ENCODE data around the gene UVRAG. TPM values are rescaled to one million over a fixed set of nuclear protein-coding genes. Genes with fewer than 3 reads are reported as not detected.
"Not testable (repeated sequence)": the region's sequence is repeated elsewhere in the genome, so short reads cannot be mapped to it uniquely, and the experiment has no call there.

UVRAG gene
- total RNA-seq, 1 donor from 2014 or later = 14.7 TPM

- Histone ChIP-seq H3K9me3 (no peaks in the 10 kb centered on the region), H3K4me3 (no peak overlapping the region), H3K27me3 (no peaks in the 10 kb centered on the region), H3K4me1 (peaks cover 8% of the 10 kb centered on the region), H3K27ac (no peak overlapping the region), H3K36me3 (peaks cover 0 to 13% of the 10 kb centered on the region in 2 donors)
- TF ChIP-seq POLR2A (IDR thresholded peaks at IDR 0.05) (no peak), POLR2AphosphoS5 (IDR thresholded peaks at IDR 0.05; ENCODE audit: insufficient read depth in 1 of 2, low read depth in 1 of 2) (no peak), CTCF (IDR thresholded peaks at IDR 0.05) (no peak)
- intact Hi-C loops (cut with DNase I) = no loop called here
- no peak for DNase-seq (ENCODE audit: extremely low spot score in 2 of 2)
These were observed 254.0 kb downstream of the UVRAG start for GRCh38 chr11:76069001-76069400.

GRCh38 chr11:76071090-76071489, 256.1 kb downstream of the UVRAG start:
- peaks cover 0 to 13% of the 10 kb centered on the region in 2 donors for H3K36me3 ChIP-seq
- no peak for DNase-seq (ENCODE audit: extremely low spot score in 2 of 2)
- TF ChIP-seq POLR2A (IDR thresholded peaks at IDR 0.05) (no peak), POLR2AphosphoS5 (IDR thresholded peaks at IDR 0.05; ENCODE audit: insufficient read depth in 1 of 2, low read depth in 1 of 2) (no peak), CTCF (IDR thresholded peaks at IDR 0.05) (no peak)
- intact Hi-C loops (cut with DNase I) = no loop called here
- no peaks in the 10 kb centered on the region for H3K9me3 ChIP-seq
- H3K27me3 ChIP-seq = no peaks in the 10 kb centered on the region
- H3K4me1 ChIP-seq = peaks cover 23% of the 10 kb centered on the region
- H3K27ac ChIP-seq = no peak overlapping the region
- H3K4me3 ChIP-seq = no peak overlapping the region

- Histone ChIP-seq H3K4me3 (no peak overlapping the region), H3K4me1 (peaks cover 23% of the 10 kb centered on the region), H3K27me3 (no peaks in the 10 kb centered on the region), H3K36me3 (no peaks in the 10 kb centered on the region), H3K27ac (no peak overlapping the region), H3K9me3 (no peaks in the 10 kb centered on the region)
- no peak for TF ChIP-seq POLR2A (IDR thresholded peaks at IDR 0.05)
- TF ChIP-seq CTCF (IDR thresholded peaks at IDR 0.05) = no peak
- no peak for TF ChIP-seq POLR2AphosphoS5 (IDR thresholded peaks at IDR 0.05; ENCODE audit: insufficient read depth in 1 of 2, low read depth in 1 of 2)
- no peak for DNase-seq (ENCODE audit: extremely low spot score in 2 of 2)
- intact Hi-C loops (cut with DNase I) = no loop called here
These were observed 258.7 kb downstream of the UVRAG start for GRCh38 chr11:76073724-76074123.

GRCh38 chr11:76074148-76075095, 259.4 kb downstream of the UVRAG start:
- Histone ChIP-seq H3K36me3 (no peaks in the 10 kb centered on the region), H3K27ac (no peak overlapping the region), H3K9me3 (no peaks in the 10 kb centered on the region), H3K27me3 (no peaks in the 10 kb centered on the region), H3K4me1 (peaks cover 23% of the 10 kb centered on the region), H3K4me3 (no peak overlapping the region)
- TF ChIP-seq POLR2A (IDR thresholded peaks at IDR 0.05) (no peak), CTCF (IDR thresholded peaks at IDR 0.05) (no peak), POLR2AphosphoS5 (IDR thresholded peaks at IDR 0.05; ENCODE audit: insufficient read depth in 1 of 2, low read depth in 1 of 2) (no peak)
- intact Hi-C loops (cut with DNase I) = no loop called here
- DNase-seq (ENCODE audit: extremely low spot score in 2 of 2) = no peak

- no peak for TF ChIP-seq POLR2A (IDR thresholded peaks at IDR 0.05)
- TF ChIP-seq POLR2AphosphoS5 (IDR thresholded peaks at IDR 0.05; ENCODE audit: insufficient read depth in 1 of 2, low read depth in 1 of 2) = no peak
- TF ChIP-seq CTCF (IDR thresholded peaks at IDR 0.05) = no peak
- no peak overlapping the region for H3K27ac ChIP-seq
- intact Hi-C loops (cut with DNase I) = no loop called here
These were observed 260.7 kb downstream of the UVRAG start for GRCh38 chr11:76075716-76076115.

GRCh38 chr11:76076253-76076652, 261.2 kb downstream of the UVRAG start:
- DNase-seq (ENCODE audit: extremely low spot score in 2 of 2); H3K36me3 ChIP-seq; H3K27me3 ChIP-seq; H3K4me3 ChIP-seq; intact Hi-C loops (cut with DNase I); H3K9me3 ChIP-seq; H3K27ac ChIP-seq: not testable (repeated sequence)
- H3K4me1 ChIP-seq = peaks cover 23% of the 10 kb centered on the region

More at GRCh38 chr11:76075716-76076115, 260.7 kb downstream of the UVRAG start:
- no peak for DNase-seq (ENCODE audit: extremely low spot score in 2 of 2)
- H3K4me1 ChIP-seq = peaks cover 23% of the 10 kb centered on the region
- H3K27me3 ChIP-seq = no peaks in the 10 kb centered on the region
- no peak overlapping the region for H3K4me3 ChIP-seq
- H3K36me3 ChIP-seq = no peaks in the 10 kb centered on the region
- H3K9me3 ChIP-seq = no peaks in the 10 kb centered on the region
